Measurements from ENCODE around the gene CTIF.

Gene CTIF

GRCh38 chr18:48736321-48737260 lies 197.8 kb downstream of the CTIF start:
- ATAC-seq, result no peak

GRCh38 chr18:48739266-48740067 lies 200.6 kb downstream of the CTIF start:
- no peak for ATAC-seq

GRCh38 chr18:48740068-48740440 lies 201.2 kb downstream of the CTIF start:
- ATAC-seq, result no peak

- no peak for ATAC-seq
These were observed 202.1 kb downstream of the CTIF start for GRCh38 chr18:48740851-48741485.

GRCh38 chr18:48741866-48742265 lies 203.0 kb downstream of the CTIF start:
- ATAC-seq, result no peak

GRCh38 chr18:48742304-48742703 lies 203.5 kb downstream of the CTIF start:
- no peak for ATAC-seq

GRCh38 chr18:48742706-48743475 lies 204.1 kb downstream of the CTIF start:
- ATAC-seq, result no peak

- no peak for ATAC-seq
These were observed 205.1 kb downstream of the CTIF start for GRCh38 chr18:48743886-48744285.

- no peak for ATAC-seq
These were observed 206.5 kb downstream of the CTIF start for GRCh38 chr18:48745293-48745692.

GRCh38 chr18:48749768-48750167 lies 210.9 kb downstream of the CTIF start:
- ATAC-seq, result no peak

GRCh38 chr18:48750485-48751175 lies 211.8 kb downstream of the CTIF start:
- no peak for ATAC-seq

- no peak for ATAC-seq
These were observed 213.1 kb downstream of the CTIF start for GRCh38 chr18:48751727-48752468.

- no peak for ATAC-seq
These were observed 213.6 kb downstream of the CTIF start for GRCh38 chr18:48752478-48752877.

- no peak for ATAC-seq
These were observed 214.1 kb downstream of the CTIF start for GRCh38 chr18:48752928-48753327.

GRCh38 chr18:48753691-48754090 lies 214.9 kb downstream of the CTIF start:
- ATAC-seq, result no peak

GRCh38 chr18:48754559-48754958 lies 215.7 kb downstream of the CTIF start:
- no peak for ATAC-seq

- ATAC-seq, result peak; percentile 45 to 49
These were observed 216.2 kb downstream of the CTIF start for GRCh38 chr18:48754993-48755473.

- no peak for ATAC-seq
These were observed 217.8 kb downstream of the CTIF start for GRCh38 chr18:48756511-48757226.

GRCh38 chr18:48757367-48757766 lies 218.5 kb downstream of the CTIF start:
- ATAC-seq, result no peak

GRCh38 chr18:48757906-48758305 lies 219.1 kb downstream of the CTIF start:
- ATAC-seq, result no peak

Measured in activated CD4-positive, CD25-positive, alpha-beta regulatory T cell treated with anti-CD3 and anti-CD28 coated beads, Interleukin-2, amount 50 U/mL, for 24 hours (primary cell).